ENCODE measurements around the gene CLDN1. TPM values are rescaled to one million over a fixed set of nuclear protein-coding genes. Genes with fewer than 3 reads are reported as not detected.

Gene CLDN1
- total and polyA plus RNA-seq, 2 of the 13 experiments (the other 11 are each of a cell fraction or from before 2014, with no cell fraction given), result 42.7 to 51.6 TPM

- H3K4me2 ChIP-seq (ENCODE audit: low read depth, low read length), result peak overlapping the region; percentile 74; the same call in 1 of the 2 replicates
- no peak for DNase-seq (ENCODE audit: low spot score)
- H3K9me3 ChIP-seq (ENCODE audit: low read length), result no peaks in the 10 kb centered on the region
- WGBS (ENCODE audit: low lambda C conversion rate), result 94% methylated on average over 8 of the region's 8 CpGs
- CTCF ChIA-PET (ENCODE audit: low intra/inter-chr PET ratio, low total read pairs), result interaction anchor here (2.5 kb wide), 1 partner anchor 98 kb away, joined by 22 read pairs; no protein-coding TSS in a partner anchor
- peaks cover 7% of the 10 kb centered on the region; the same call in 1 of the 2 replicates for H4K20me1 ChIP-seq (ENCODE audit: insufficient read depth, low read length)
- no peaks in the 10 kb centered on the region for H3K36me3 ChIP-seq (replicated peaks in 1 of 2; ENCODE audit: control insufficient read depth in 1 of 2, insufficient read depth in 2 of 2, low read length in 2 of 2)
- FAIRE-seq, result no peak
- BruUV-seq (replicated peaks), result no TSS peak
- H3K27ac ChIP-seq (ENCODE audit: extremely low read length, insufficient read depth, low read length), result no peak overlapping the region
- no peak for ATAC-seq
- H3K79me2 ChIP-seq (ENCODE audit: insufficient read depth, low read length), result peaks cover 39% of the 10 kb centered on the region
- peaks cover 36% of the 10 kb centered on the region for H3K4me1 ChIP-seq (ENCODE audit: insufficient read depth, low read length)
- no peaks in the 10 kb centered on the region; a peak in 1 of 5 replicates for H3K27me3 ChIP-seq (ENCODE audit: control insufficient read depth in 1 of 2, insufficient read depth in 2 of 2, low read length in 2 of 2)
- POLR2A ChIA-PET, result interaction anchor here (2.4 to 4.9 kb wide), 3 partner anchors 14 to 22 kb away, joined by 18 to 54 read pairs (median 49); no protein-coding TSS in a partner anchor
- H3K9ac ChIP-seq (ENCODE audit: insufficient read depth, low read depth, low read length), result no peak overlapping the region
- TF ChIP-seq, protein P1, sequence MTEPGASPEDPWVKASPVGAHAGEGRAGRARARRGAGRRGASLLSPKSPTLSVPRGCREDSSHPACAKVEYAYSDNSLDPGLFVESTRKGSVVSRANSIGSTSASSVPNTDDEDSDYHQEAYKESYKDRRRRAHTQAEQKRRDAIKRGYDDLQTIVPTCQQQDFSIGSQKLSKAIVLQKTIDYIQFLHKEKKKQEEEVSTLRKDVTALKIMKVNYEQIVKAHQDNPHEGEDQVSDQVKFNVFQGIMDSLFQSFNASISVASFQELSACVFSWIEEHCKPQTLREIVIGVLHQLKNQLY (CRISPR knock-in tag; IDR thresholded peaks at IDR 0.05), result no peak
- no peak for TF ChIP-seq ZNF883 (CRISPR knock-in tag; IDR thresholded peaks at IDR 0.05; ENCODE audit: not compliant biosample characterization)
- TF ChIP-seq ZNF17 (CRISPR knock-in tag; IDR thresholded peaks at IDR 0.05), result no peak
- no peak for TF ChIP-seq ZNF550 (CRISPR knock-in tag; IDR thresholded peaks at IDR 0.05; ENCODE audit: borderline replicate concordance)
- TF ChIP-seq ZNF510 (CRISPR knock-in tag; IDR thresholded peaks at IDR 0.05; ENCODE audit: low read depth), result no peak
- TF ChIP-seq ZFAT (CRISPR knock-in tag; conservative IDR thresholded peaks at IDR 0.05), result no peak
- no peak for TF ChIP-seq MTF1 (CRISPR knock-in tag; IDR thresholded peaks at IDR 0.05)
- no peak overlapping the region for H3K4me3 ChIP-seq (replicated peaks in 1 of 3; ENCODE audit: insufficient read depth in 1 of 3, low read depth in 2 of 3, low read length in 3 of 3)
- no peak overlapping the region for H2AFZ ChIP-seq (ENCODE audit: low read length)
- in situ Hi-C loops (cut with HindIII; ENCODE audit: extremely low pct_ligation_motif_present, low pct_unique_long_range_greater_than_20kb), result loop anchor here (5.0 to 10.0 kb wide), 3 partner anchors 62 to 348 kb away; partner anchors contain the start of gene CLDN16
- intact Hi-C loops (cut with micrococcal nuclease; ENCODE audit: unreplicated experiment), result loop anchor here (5.0 to 10.0 kb wide), 2 partner anchors 374 to 1438 kb away; no protein-coding TSS in a partner anchor
These were observed 990 bp upstream of the CLDN1 start for GRCh38 chr3:190323246-190323626.
